A673 (cell line): ENCODE data around the gene TMC1. TPM values are rescaled to one million over a fixed set of nuclear protein-coding genes. Genes with fewer than 3 reads are reported as not detected.

Experiments
- BruUV-seq: library from RNA; stranded (reverse); fragments of 400-500 nt; replicated peaks from 2 replicates; lab custom pipeline; 2021; lab: Mats Ljungman, UMichigan
- CTCF ChIA-PET: fragments of 300-600 bp; sonication (Branson Sonifier 250); formaldehyde crosslinking; loops from one replicate; lab custom pipeline; 2022; ENCODE audit warnings: antibody characterized with exemption; lab: Charles Lee
- POLR2A ChIA-PET: fragments of 300-600 bp; sonication (Branson Sonifier 250); formaldehyde crosslinking; loops from one replicate; lab custom pipeline; 2022; ENCODE audit warnings: antibody characterized with exemption; ENCODE audit not compliant: low non-redundant PET; lab: Charles Lee
- DNase-seq: peaks from one replicate; pipeline ENCODE4 v3.0.0-alpha.2; 2015; ENCODE audit warnings: low spot score
- H3K27ac ChIP-seq: fragments of 200-600 bp; sonication (generic); 2 replicates; pipeline ENCODE4 v1.5.1; 2016; ENCODE audit warnings: mixed run types, low read depth, mild to moderate bottlenecking, mixed read lengths, antibody characterized with exemption, low read length; ENCODE audit not compliant: poor library complexity, severe bottlenecking
- H3K27me3 ChIP-seq: fragments of 200-600 bp; sonication (generic); replicated peaks from 2 replicates; pipeline ENCODE4 v1.6.1; 2017; ENCODE audit warnings: mixed run types, low read depth, mild to moderate bottlenecking, mixed read lengths, antibody characterized with exemption, low read length; ENCODE audit not compliant: insufficient read depth, poor library complexity
- H3K36me3 ChIP-seq: fragments of 200-600 bp; sonication (generic); 2 replicates; pipeline ENCODE4 v1.6.1; 2016; ENCODE audit warnings: mixed run types, mild to moderate bottlenecking, mixed read lengths, antibody characterized with exemption, low read length; ENCODE audit not compliant: insufficient read depth, poor library complexity, severe bottlenecking
- H3K4me1 ChIP-seq: fragments of 200-600 bp; sonication (generic); 2 replicates; pipeline ENCODE4 v1.6.1; 2017; ENCODE audit warnings: mixed run types, mild to moderate bottlenecking, mixed read lengths, antibody characterized with exemption, low read length; ENCODE audit not compliant: insufficient read depth, poor library complexity, severe bottlenecking
- H3K4me3 ChIP-seq: fragments of 200-600 bp; sonication (generic); 2 replicates; pipeline ENCODE4 v1.5.1; 2016; ENCODE audit warnings: low read depth, mixed run types, mild to moderate bottlenecking, mixed read lengths, low read length; ENCODE audit not compliant: poor library complexity, severe bottlenecking
- H3K9me3 ChIP-seq: fragments of 200-600 bp; sonication (generic); 2 replicates; pipeline ENCODE4 v1.6.1; 2016; ENCODE audit warnings: mixed run types, low read depth, mild to moderate bottlenecking, mixed read lengths, antibody characterized with exemption, low read length; ENCODE audit not compliant: poor library complexity, severe bottlenecking
- EZH2 ChIP-seq: fragments of 200-600 bp; sonication (generic); IDR thresholded peaks from 2 replicates; pipeline ENCODE4 v1.6.1; 2017; ENCODE audit warnings: borderline replicate concordance, low read depth, mild to moderate bottlenecking, mixed read lengths, antibody characterized with exemption, low read length; ENCODE audit not compliant: poor library complexity, severe bottlenecking
- intact Hi-C: fragments of 100-400 bp; cut with micrococcal nuclease; formaldehyde crosslinking; loops from one replicate; pipeline ENCODE4 v1.10.0; 2022; ENCODE audit not compliant: unreplicated experiment
- total RNA-seq: library from RNA; stranded (reverse); gene quantifications from 2 replicates; pipeline ENCODE4 v1.2.3, GENCODE V29; 2021
- TF ChIP-seq, protein P1 (sequence below): fragments of 300-800, 200-600 bp; sonication (generic); conservative IDR thresholded peaks from 2 replicates; pipeline ENCODE4 v1.5.1; 2017; ENCODE audit warnings: low read depth, mild to moderate bottlenecking, antibody characterized with exemption, low read length, moderate library complexity, mixed read lengths

Gene TMC1
- total RNA-seq, 1 experiment from 2014 or later = 0.75 TPM

DNA sequence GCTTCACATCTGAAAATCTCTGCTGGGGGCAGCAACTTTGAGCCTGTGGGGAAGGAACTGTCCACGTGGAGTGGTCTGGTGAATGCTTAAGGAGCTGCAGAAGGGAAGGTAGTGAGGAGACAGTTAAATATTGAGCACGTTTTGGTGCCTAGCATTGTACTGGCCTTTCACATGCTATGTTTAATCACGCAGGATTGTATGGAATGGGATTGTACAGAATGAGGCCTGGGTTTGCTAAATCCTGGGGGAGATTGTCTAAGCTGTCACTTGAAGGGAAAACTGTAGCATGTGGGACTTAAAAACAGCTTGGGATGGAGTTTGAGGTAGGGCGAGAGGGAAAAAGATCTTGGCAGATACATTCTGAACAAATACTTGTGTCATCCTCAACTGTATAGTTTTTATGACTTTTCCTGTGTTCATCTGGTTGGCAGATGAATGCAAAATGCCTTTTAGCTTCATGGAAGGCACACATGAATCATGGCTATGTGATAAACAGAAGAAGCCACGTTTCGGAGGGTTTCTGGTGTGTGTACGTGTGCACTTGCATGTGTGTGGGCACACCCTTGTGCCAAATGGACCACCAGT lies 106.6 kb downstream of the TMC1 start:
- ChIA-PET POLR2A (no interaction called here), CTCF (no interaction called here)
- H3K36me3 ChIP-seq = no peaks in the 10 kb centered on the region
- no peak overlapping the region for H3K27ac ChIP-seq
- intact Hi-C loops = no loop called here
- H3K9me3 ChIP-seq = no peaks in the 10 kb centered on the region
- H3K4me3 ChIP-seq = no peak overlapping the region
- H3K27me3 ChIP-seq = no peaks in the 10 kb centered on the region
- no peaks in the 10 kb centered on the region for H3K4me1 ChIP-seq
- no peak for DNase-seq
- TF ChIP-seq EZH2 = no peak
- TF ChIP-seq, protein P1, sequence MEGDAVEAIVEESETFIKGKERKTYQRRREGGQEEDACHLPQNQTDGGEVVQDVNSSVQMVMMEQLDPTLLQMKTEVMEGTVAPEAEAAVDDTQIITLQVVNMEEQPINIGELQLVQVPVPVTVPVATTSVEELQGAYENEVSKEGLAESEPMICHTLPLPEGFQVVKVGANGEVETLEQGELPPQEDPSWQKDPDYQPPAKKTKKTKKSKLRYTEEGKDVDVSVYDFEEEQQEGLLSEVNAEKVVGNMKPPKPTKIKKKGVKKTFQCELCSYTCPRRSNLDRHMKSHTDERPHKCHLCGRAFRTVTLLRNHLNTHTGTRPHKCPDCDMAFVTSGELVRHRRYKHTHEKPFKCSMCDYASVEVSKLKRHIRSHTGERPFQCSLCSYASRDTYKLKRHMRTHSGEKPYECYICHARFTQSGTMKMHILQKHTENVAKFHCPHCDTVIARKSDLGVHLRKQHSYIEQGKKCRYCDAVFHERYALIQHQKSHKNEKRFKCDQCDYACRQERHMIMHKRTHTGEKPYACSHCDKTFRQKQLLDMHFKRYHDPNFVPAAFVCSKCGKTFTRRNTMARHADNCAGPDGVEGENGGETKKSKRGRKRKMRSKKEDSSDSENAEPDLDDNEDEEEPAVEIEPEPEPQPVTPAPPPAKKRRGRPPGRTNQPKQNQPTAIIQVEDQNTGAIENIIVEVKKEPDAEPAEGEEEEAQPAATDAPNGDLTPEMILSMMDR = no peak
- BruUV-seq = no TSS peak

DNA sequence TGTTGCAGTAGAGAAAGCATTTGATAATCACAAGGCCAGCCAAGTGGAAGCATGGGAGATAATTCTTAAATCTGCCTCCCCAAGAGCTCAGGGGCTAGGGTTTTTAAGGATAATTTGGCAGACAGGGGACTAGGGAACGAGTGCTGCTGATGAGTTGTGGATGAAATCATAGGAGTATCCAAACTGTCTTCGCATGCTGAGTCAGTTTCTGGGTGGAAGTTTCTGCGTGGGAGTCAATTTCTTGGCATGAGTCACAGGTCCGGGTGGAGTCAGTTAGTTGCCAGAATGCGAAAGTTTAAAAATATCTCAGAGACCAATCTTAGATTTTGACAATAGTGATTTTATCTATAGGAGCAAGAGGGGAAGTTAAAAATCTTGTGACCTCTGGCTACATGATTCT lies 112.6 kb downstream of the TMC1 start:
- ChIA-PET CTCF (no interaction called here), POLR2A (no interaction called here)
- TF ChIP-seq, protein P1 = no peak
- no peak for TF ChIP-seq EZH2
- Histone ChIP-seq H3K27me3 (no peaks in the 10 kb centered on the region), H3K4me1 (no peaks in the 10 kb centered on the region), H3K4me3 (no peak overlapping the region), H3K36me3 (no peaks in the 10 kb centered on the region), H3K9me3 (peaks cover 5% of the 10 kb centered on the region), H3K27ac (no peak overlapping the region)
- DNase-seq = peak; percentile 12
- intact Hi-C loops = no loop called here
- no TSS peak for BruUV-seq

DNA sequence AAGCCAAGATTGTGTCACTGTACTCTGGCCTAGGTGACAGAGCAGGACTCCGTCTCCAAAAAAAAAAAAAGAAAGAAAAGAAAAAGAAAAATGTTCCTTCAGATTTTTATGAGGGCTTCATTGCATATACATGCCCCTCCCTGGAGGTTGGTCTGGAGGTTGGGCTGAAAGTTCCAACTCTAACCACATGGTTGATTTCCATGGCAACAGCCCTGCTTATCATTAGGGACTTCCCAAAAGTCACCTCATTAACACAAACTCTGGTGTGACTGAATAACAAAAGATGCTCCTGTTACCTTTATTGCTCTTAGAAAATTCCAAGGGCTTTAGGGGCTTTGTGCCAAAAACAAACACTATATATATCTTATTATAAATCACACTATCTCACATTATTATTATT lies 113.8 kb downstream of the TMC1 start:
- ChIA-PET POLR2A (no interaction called here), CTCF (no interaction called here)
- H3K27ac ChIP-seq = no peak overlapping the region
- no peak for DNase-seq
- H3K36me3 ChIP-seq = no peaks in the 10 kb centered on the region
- BruUV-seq = no TSS peak
- H3K9me3 ChIP-seq = peaks cover 5% of the 10 kb centered on the region
- no peaks in the 10 kb centered on the region for H3K27me3 ChIP-seq
- H3K4me1 ChIP-seq = no peaks in the 10 kb centered on the region
- intact Hi-C loops = no loop called here
- TF ChIP-seq EZH2 = no peak
- TF ChIP-seq, protein P1 = no peak
- no peak overlapping the region for H3K4me3 ChIP-seq
